G401.6 (cell line): ENCODE data around the gene USP10.

Experiments
- FAIRE-seq: peaks from 2 replicates; lab custom pipeline; 2012; peaks lifted over from hg19 to GRCh38; lab: Jason Lieb, UNC

Gene USP10

GRCh38 chr16:84823926-84824325 is 124.1 kb downstream of the USP10 start:
- no peak for FAIRE-seq

- FAIRE-seq, result no peak
These were observed 126.2 kb downstream of the USP10 start for GRCh38 chr16:84825896-84826557.

GRCh38 chr16:84826558-84826941 is 126.8 kb downstream of the USP10 start:
- no peak for FAIRE-seq

- FAIRE-seq, result no peak
These were observed 127.4 kb downstream of the USP10 start for GRCh38 chr16:84827131-84827574.

- FAIRE-seq, result no peak
These were observed 128.1 kb downstream of the USP10 start for GRCh38 chr16:84827897-84828296.

- no peak for FAIRE-seq
These were observed 128.5 kb downstream of the USP10 start for GRCh38 chr16:84828322-84828721.
